MM.1S (cell line): Measurements from ENCODE around the gene ZNF320.
"Not testable (repeated sequence)": the region's sequence is repeated elsewhere in the genome, so short reads cannot be mapped to it uniquely, and the experiment has no call there.

ENCODE experiments used
- DNase-seq: peaks from one replicate; pipeline ENCODE4 v3.0.0-alpha.2; 2015
- H2AFZ ChIP-seq: fragments of 300-600 bp; sonication (generic); 2 replicates; pipeline ENCODE4 v1.6.0; 2016; ENCODE audit warnings: antibody characterized with exemption, low read length
- H3F3A ChIP-seq: fragments of 300-600 bp; sonication (generic); 2 replicates; pipeline ENCODE4 v1.6.1; 2016; ENCODE audit warnings: mild to moderate bottlenecking, antibody characterized with exemption, low read length, moderate library complexity, mixed read lengths; ENCODE audit not compliant: insufficient read depth
- H3K27ac ChIP-seq: fragments of 300-600 bp; sonication (generic); 2 replicates; pipeline ENCODE4 v1.5.1; 2016; ENCODE audit warnings: mild to moderate bottlenecking, low read length
- H3K27me3 ChIP-seq: fragments of 300-600 bp; sonication (generic); replicated peaks from 2 replicates; pipeline ENCODE4 v1.6.0; 2016; ENCODE audit warnings: low read length; ENCODE audit not compliant: insufficient read depth
- H3K36me3 ChIP-seq: fragments of 300-600 bp; sonication (generic); replicated peaks from 2 replicates; pipeline ENCODE4 v1.6.1; 2016; ENCODE audit warnings: mild to moderate bottlenecking, low read length, mixed read lengths; ENCODE audit not compliant: insufficient read depth
- H3K4me1 ChIP-seq: fragments of 300-600 bp; sonication (generic); 2 replicates; pipeline ENCODE4 v1.6.1; 2016; ENCODE audit warnings: low read length, mixed read lengths
- H3K4me2 ChIP-seq: fragments of 300-600 bp; sonication (generic); 2 replicates; pipeline ENCODE4 v1.6.0; 2016; ENCODE audit warnings: low read depth, low read length
- H3K4me3 ChIP-seq: fragments of 300-600 bp; sonication (generic); 2 replicates; pipeline ENCODE4 v1.5.1; 2016; ENCODE audit warnings: low read length, mixed read lengths
- H3K79me2 ChIP-seq: fragments of 300-600 bp; sonication (generic); 2 replicates; pipeline ENCODE4 v1.6.1; 2016; ENCODE audit warnings: mixed run types, low read length, mixed read lengths
- H3K9ac ChIP-seq: fragments of 300-600 bp; sonication (generic); 2 replicates; pipeline ENCODE4 v1.6.1; 2016; ENCODE audit warnings: low read length, mixed read lengths
- H3K9me2 ChIP-seq: fragments of 300-600 bp; sonication (generic); replicated peaks from 2 replicates; pipeline ENCODE4 v1.6.1; 2016; ENCODE audit warnings: mild to moderate bottlenecking, low read length, mixed read lengths; ENCODE audit not compliant: insufficient read depth
- H3K9me3 ChIP-seq: fragments of 300-600 bp; sonication (generic); replicated peaks from 2 replicates; pipeline ENCODE4 v1.6.1; 2016; ENCODE audit warnings: mild to moderate bottlenecking, low read length, mixed read lengths; ENCODE audit not compliant: insufficient read depth
- H4K20me1 ChIP-seq: fragments of 300-600 bp; sonication (generic); 2 replicates; pipeline ENCODE4 v1.6.1; 2016; ENCODE audit warnings: mild to moderate bottlenecking, low read length, moderate library complexity, mixed read lengths; ENCODE audit not compliant: insufficient read depth
- CTCF ChIP-seq: fragments of 300-600 bp; sonication (generic); IDR thresholded peaks from 2 replicates; pipeline ENCODE4 v1.5.1; 2016; ENCODE audit warnings: antibody characterized with exemption, low read length, mixed read lengths
- EZH2 ChIP-seq: fragments of 300-600 bp; sonication (generic); optimal IDR thresholded peaks from 2 replicates; pipeline ENCODE3; 2017; ENCODE audit warnings: low read depth, mild to moderate bottlenecking, antibody characterized with exemption, low read length, mixed read lengths
- EZH2phosphoT487 ChIP-seq: fragments of 300-600 bp; sonication (generic); IDR thresholded peaks from 2 replicates; pipeline ENCODE4 v1.6.1; 2018; ENCODE audit warnings: antibody characterized with exemption, low read length

ZNF320 gene

GRCh38 chr19:52910648-52911047 lies 13.2 kb upstream of the ZNF320 start:
- TF ChIP-seq EZH2 (no peak), CTCF (no peak), EZH2phosphoT487 (no peak)
- Histone ChIP-seq H3F3A (no peaks in the 10 kb centered on the region), H3K4me1 (no peaks in the 10 kb centered on the region), H3K4me2 (no peak overlapping the region), H2AFZ (no peak overlapping the region), H3K9me2 (no peaks in the 10 kb centered on the region), H4K20me1 (no peaks in the 10 kb centered on the region), H3K36me3 (no peaks in the 10 kb centered on the region), H3K9me3 (no peaks in the 10 kb centered on the region), H3K27me3 (no peaks in the 10 kb centered on the region), H3K9ac (no peak overlapping the region), H3K4me3 (no peak overlapping the region), H3K79me2 (no peaks in the 10 kb centered on the region), H3K27ac (no peak overlapping the region)
- no peak for DNase-seq

- not testable (repeated sequence) for H3K4me1 ChIP-seq, DNase-seq
Observed at GRCh38 chr19:52904052-52904780, 6.8 kb upstream of the ZNF320 start.

GRCh38 chr19:52901842-52902241 lies 4.4 kb upstream of the ZNF320 start:
- H3K9me3 ChIP-seq: no peaks in the 10 kb centered on the region
- H3K27me3 ChIP-seq: no peaks in the 10 kb centered on the region
- no peaks in the 10 kb centered on the region for H4K20me1 ChIP-seq
- no peak overlapping the region for H3K4me2 ChIP-seq
- H3K27ac ChIP-seq: no peak overlapping the region
- TF ChIP-seq EZH2phosphoT487: no peak
- no peak for TF ChIP-seq CTCF
- no peak for TF ChIP-seq EZH2
- DNase-seq: no peak
- no peak overlapping the region for H2AFZ ChIP-seq
- no peak overlapping the region for H3K9ac ChIP-seq
- H3K36me3 ChIP-seq: no peaks in the 10 kb centered on the region
- no peaks in the 10 kb centered on the region for H3K79me2 ChIP-seq
- H3K9me2 ChIP-seq: no peaks in the 10 kb centered on the region
- H3K4me1 ChIP-seq: no peaks in the 10 kb centered on the region
- H3F3A ChIP-seq: no peaks in the 10 kb centered on the region
- no peak overlapping the region for H3K4me3 ChIP-seq

More at GRCh38 chr19:52904052-52904780, 6.8 kb upstream of the ZNF320 start:
- H3K36me3 ChIP-seq, H3K4me3 ChIP-seq, H3K79me2 ChIP-seq, H3F3A ChIP-seq, H3K9me2 ChIP-seq, H3K27ac ChIP-seq, H4K20me1 ChIP-seq, H3K27me3 ChIP-seq, H3K9me3 ChIP-seq, H3K4me2 ChIP-seq, H3K9ac ChIP-seq, H2AFZ ChIP-seq: not testable (repeated sequence)

GRCh38 chr19:52898596-52898995 lies 1.2 kb upstream of the ZNF320 start:
- not testable (repeated sequence) for H3K9ac ChIP-seq, H2AFZ ChIP-seq, H3K36me3 ChIP-seq, H3K4me1 ChIP-seq, H3F3A ChIP-seq, H3K9me2 ChIP-seq, H3K4me2 ChIP-seq, H3K9me3 ChIP-seq, DNase-seq, H4K20me1 ChIP-seq, H3K27ac ChIP-seq, H3K27me3 ChIP-seq, H3K79me2 ChIP-seq, H3K4me3 ChIP-seq
